Measurements from ENCODE around the gene WNT4. TPM values are rescaled to one million over a fixed set of nuclear protein-coding genes. Genes with fewer than 3 reads are reported as not detected.

Gene WNT4
- total RNA-seq, 2 experiments from 2014 or later = not detected

DNA sequence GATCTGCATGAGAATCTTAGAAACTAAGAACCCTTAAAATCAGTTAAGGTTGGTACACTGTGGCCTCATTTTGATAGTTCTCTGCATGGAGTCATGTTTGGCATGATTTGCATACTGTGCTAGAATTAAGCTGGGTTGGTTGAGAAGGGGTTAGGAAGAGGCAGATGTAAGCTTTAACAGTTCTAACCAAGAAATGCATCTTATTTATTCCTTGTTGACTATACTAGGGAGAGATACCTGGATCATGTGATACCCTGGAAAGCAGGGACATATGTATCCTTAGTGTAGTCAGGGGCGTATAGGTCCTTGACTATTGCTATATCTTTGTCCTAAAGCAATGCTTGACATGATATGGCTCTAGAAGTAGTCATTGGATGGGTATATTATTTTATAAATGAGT, 49.4 kb downstream of the WNT4 start:
- CTCF ChIA-PET = interaction anchor here (1.0 to 1.4 kb wide), 2 partner anchors 54 to 66 kb away, joined by 3 read pairs; no protein-coding TSS in a partner anchor
- POLR2A ChIA-PET = interaction anchor here (0.8 kb wide), 1 partner anchor 41 kb away, joined by 3 read pairs; no protein-coding TSS in a partner anchor

DNA sequence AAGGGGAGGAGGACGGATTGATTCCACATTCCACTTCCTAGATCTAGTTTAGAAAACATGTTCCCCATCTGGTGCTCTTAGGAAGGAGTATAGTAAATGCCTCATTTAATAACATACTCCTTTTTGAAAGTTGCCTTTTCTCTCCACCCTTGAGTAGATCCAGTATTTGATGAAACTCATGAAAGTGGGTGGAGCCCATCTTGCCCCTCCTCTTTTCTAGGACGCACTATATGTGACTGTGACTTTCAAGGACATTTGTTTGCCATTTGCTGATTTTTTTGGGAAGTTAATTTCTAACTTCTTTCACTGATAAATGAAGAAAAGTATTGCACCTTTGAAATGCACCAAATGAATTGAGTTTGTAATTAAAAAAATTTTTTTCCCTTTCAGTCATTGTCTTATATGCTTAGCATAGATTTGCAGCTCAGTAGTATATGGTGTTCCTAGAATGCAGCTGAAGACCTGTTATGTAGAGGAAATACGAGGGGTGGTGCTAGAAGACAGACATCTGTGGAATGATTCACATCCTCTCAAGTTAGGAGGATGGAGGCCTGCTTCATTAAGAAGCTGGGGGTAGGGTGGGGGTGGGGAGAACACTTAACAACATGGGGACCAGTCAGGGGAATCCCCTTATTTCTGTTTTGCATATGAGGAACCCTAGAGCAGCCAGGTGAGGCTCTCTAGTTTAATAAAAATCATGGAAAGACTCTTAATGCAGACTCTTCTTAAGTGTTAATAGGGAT, 50.7 kb downstream of the WNT4 start:
- CTCF ChIA-PET = interaction anchor here (0.7 to 0.8 kb wide), 2 partner anchors 14 to 38 kb away, joined by 4 read pairs; no protein-coding TSS in a partner anchor
- POLR2A ChIA-PET = interaction anchor here (0.8 to 1.3 kb wide), 2 partner anchors 39 to 67 kb away, joined by 3 to 7 read pairs; no protein-coding TSS in a partner anchor

DNA sequence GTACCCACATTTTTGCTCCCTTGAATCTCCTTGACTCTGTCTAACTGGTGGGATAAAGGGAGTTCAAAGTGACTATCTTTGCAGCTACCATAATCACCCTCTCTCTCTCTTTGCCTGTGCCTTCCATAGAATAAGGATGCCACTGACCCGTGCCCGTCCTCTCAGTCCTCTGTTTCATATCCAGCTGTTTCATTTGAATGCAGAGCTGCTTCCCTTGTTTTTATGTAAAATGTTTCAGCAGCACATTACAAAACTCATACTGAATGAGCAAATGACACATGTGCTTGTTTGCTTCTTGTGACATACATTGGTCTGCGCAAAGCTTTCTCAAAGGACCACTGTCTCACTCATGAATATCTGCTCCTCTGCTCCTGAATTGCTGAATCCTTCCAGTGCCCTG, 52.0 kb downstream of the WNT4 start:
- CTCF ChIA-PET = interaction anchor here (0.6 to 2.3 kb wide), 4 partner anchors 10 to 68 kb away, joined by 3 to 7 read pairs (median 4); no protein-coding TSS in a partner anchor
- POLR2A ChIA-PET = interaction anchor here (0.7 kb wide), 1 partner anchor 22 kb away, joined by 8 read pairs; no protein-coding TSS in a partner anchor

DNA sequence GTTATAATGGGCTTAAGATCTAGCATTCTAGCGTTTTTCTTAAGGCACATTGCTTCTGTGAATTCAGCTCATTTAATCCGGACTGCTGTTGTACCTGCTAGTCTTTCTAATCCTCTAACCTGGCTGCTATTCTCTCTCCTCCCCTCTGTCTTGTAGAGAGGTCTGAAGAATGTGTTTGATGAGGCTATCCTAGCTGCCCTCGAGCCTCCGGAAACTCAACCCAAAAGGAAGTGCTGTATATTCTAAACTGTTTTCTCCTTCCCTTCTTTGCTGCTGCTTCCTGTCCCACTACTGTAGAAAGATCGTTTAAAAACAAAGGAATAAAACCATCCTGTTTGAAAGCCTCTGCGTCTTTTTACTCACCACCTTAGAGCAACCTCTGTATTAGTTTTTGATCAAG, 53.1 kb downstream of the WNT4 start:
- ChIA-PET CTCF (interaction anchor here (1.4 to 2.3 kb wide), 3 partner anchors 8 to 16 kb away, joined by 3 to 7 read pairs (median 4); no protein-coding TSS in a partner anchor), POLR2A (no interaction called here)

DNA sequence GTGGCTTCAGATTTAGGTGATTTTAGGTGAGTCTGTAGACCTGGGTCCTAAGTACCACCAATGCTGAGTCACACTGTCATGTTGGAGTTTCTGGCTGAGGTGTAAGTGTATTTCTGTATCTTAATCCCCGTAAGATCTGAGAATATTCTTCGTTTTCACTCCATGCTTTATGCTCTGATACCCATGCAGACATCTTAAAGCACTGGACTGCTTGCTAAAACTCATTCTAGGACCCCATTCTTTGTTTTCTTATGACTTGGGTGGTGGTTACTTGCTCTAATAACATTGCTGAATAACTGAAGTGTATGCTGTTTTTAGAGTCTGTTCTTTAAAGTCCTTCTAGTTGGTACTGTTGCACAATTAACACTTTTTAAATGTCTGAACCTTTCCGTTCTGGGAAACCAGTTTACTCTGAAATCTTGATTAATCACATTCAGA, 53.7 kb downstream of the WNT4 start:
- ChIA-PET CTCF (interaction anchor here (1.4 kb wide), 1 partner anchor 8 kb away, joined by 3 read pairs; no protein-coding TSS in a partner anchor), POLR2A (no interaction called here)

DNA sequence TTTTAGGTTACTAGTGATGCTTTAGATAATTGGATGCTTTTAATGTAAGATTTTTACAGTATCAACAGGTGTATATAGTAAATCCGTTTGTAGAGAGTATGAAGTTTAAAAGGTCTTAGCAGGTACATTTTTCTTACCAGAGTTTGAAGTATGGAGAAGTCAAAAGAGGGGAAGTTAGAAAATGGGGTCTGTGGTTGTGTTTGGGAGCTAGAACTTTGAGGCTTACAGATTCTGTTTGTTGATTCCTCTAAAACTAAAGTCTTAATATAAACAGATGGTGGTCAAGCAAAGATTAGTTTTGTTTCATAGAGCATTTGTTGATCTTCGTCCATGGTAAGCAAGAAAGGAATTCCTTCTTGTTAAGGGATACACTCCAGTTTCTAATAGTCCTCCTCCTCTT, 54.6 kb downstream of the WNT4 start:
- ChIA-PET POLR2A (no interaction called here), CTCF (no interaction called here)

DNA sequence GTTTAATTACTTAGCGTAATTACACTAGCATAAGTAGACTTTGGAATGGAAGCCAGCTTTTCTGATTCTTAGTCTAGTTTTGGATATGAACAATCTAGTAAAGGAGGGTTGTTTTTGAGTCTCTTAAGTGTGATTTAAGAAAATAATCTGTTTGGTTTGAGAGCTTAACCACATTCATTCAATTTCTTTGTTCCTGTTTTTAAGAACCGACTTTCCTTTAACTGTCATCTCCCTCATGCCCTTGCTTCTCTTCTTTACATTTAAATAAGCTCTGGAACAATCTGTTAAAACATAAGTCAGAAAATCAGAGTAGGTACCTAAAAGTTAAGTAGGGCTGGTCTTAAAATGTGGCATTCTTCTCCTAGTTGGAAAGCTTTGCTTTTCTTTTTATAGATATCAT, 62.7 kb downstream of the WNT4 start:
- POLR2A ChIA-PET = no interaction called here
- CTCF ChIA-PET = no interaction called here

DNA sequence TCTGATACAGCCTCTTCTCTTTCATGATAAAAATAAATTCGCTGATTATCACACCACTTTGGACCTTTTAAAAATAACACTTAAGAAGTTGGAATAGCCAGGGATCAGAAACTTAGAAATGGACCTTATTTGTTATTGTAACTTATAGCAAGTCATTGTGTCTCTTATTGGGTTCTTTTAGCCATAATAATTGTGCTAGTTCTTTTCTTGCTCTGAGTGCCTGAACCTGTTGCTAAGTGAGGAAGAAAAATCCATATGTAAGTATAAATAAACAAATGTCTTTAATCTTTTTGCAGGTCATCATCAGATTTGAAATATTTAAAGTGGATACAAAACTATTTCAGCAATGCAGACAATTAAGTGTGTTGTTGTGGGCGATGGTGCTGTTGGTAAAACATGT, 64.8 kb downstream of the WNT4 start:
- CTCF ChIA-PET = interaction anchor here (1.3 kb wide), 1 partner anchor 25 kb away, joined by 3 read pairs; the partner anchor contains the start of gene CDC42
- POLR2A ChIA-PET = no interaction called here

DNA sequence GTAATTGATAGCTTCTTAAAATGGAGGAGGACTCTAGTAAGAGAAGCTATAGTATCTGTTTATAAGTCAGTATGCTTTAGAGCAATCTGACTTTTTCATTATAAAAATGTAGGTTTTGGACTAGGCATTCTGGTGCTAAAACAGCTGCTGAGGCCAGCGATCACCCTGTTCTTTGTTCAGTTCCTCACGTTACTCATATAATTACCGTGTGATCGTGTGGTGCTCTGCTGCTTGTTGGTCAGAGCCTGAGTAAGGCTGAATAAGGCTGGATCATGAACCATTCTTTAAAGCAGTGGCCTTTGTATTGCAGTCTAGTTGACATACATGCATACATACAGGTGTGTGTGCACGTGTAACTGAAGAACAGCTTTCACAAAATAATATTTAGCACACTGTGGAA, 65.2 kb downstream of the WNT4 start:
- CTCF ChIA-PET = interaction anchor here (1.3 kb wide), 1 partner anchor 25 kb away, joined by 3 read pairs; the partner anchor contains the start of gene CDC42

DNA sequence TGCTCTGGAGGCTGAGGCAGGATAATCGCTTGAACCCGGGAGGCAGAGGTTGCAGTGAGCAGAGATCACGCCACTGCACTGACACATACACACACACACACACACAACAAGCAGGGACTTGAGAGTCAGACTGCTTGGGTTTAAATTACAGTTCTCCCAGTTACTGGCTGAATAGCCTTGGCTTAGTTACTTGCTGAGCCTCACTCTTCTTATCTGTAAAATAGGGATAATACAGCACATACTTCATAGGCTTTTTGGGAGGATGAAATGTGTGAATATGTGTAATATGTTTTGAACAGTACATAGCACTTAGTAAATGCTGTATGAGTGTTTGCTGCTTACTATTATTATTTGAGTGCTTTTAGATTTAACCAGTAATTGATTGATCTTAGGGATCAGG, 66.6 kb downstream of the WNT4 start:
- ChIA-PET CTCF (no interaction called here), POLR2A (interaction anchor here (0.6 kb wide), 1 partner anchor 37 kb away, joined by 10 read pairs; no protein-coding TSS in a partner anchor)

More for the DNA sequence above, 65.2 kb downstream of the WNT4 start:
- POLR2A ChIA-PET = no interaction called here

DNA sequence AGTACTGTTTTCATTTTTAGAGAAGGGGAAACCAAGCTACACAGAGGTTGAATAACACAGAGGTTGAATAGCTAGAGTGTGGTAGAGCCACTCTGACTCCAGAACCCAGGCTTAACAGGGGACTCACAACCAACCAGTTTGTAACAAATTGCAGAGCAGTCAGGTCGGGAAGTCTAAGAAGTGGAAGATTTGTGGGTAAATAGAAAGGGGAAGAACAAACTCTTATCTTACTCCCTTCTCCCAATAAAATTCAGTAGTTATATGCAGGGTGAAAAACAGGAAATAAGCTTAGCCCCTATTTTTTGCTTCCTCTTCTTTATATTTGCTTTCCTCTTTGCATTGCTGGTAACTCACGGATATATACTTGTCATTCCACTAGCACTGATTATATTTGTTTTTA, 67.2 kb downstream of the WNT4 start:
- CTCF ChIA-PET = no interaction called here
- POLR2A ChIA-PET = no interaction called here

DNA sequence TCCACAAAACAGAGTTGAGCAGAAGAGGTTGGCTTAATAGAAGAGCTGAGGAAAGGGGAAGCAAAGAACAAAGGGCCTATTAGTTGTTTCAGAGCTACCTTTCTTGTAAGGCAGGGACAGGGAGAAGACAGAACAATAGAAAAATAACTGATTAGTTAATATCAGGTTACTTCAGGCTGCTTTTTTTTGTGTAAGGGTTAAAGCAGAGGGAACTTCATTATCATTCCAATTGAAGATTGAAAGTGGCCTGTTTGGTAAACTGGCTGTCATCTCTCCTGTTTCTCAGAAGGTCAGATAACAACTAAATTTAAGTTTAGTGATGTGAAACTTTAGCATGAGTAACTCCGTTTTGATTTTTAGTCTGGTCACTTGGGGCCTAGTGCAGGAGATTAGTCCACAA, 68.1 kb downstream of the WNT4 start:
- POLR2A ChIA-PET = no interaction called here
- CTCF ChIA-PET = no interaction called here

DNA sequence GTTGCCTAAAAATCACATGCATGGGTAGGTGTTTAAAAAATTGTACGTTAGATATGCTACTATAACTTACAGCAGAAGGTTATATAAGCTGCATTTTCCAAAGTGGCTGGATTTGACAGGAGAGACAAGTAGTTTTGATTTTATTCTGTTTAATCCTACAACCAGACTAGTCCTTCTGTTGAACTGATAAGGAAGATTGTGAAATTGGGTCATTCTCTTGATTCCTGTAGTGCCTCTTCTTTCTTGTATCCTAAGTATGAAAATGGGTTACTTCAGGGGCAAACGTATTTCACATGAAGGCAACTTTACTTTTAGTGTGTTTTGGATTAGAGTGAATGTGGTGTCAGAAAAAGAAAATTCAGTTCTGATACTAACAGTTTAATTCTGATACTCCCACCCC, 71.4 kb downstream of the WNT4 start:
- ChIA-PET CTCF (interaction anchor here (1.1 kb wide), 1 partner anchor 19 kb away, joined by 3 read pairs; the partner anchor contains the start of gene CDC42), POLR2A (interaction anchor here (0.7 kb wide), 2 partner anchors 13 to 575 kb away, joined by 3 to 5 read pairs; no protein-coding TSS in a partner anchor)

Other genes starting within 250 kb of the WNT4 start
- 1 to 10 TPM; 1.7 to 2.3 TPM for gene HSPG2, start 205.8 kb downstream of the WNT4 start, total RNA-seq
- gene CELA3B, start 166.1 kb downstream of the WNT4 start, total RNA-seq = not detected
- gene CELA3A, start 141.4 kb downstream of the WNT4 start, total RNA-seq = not detected
- gene CDC42, start 90.4 kb downstream of the WNT4 start, total RNA-seq = 100 to 1,000 TPM; 264 to 273 TPM

All from activated CD8-positive, alpha-beta memory T cell treated with anti-CD3 and anti-CD28 coated beads for 36 hours (primary cell).